Esophagus squamous epithelium (tissue), 5 donors: ENCODE measurements around the gene THG1L. TPM values are rescaled to one million over a fixed set of nuclear protein-coding genes. Genes with fewer than 3 reads are reported as not detected.

ENCODE experiments used
- DNase-seq: peaks from one replicate; lab custom pipeline; 2025; lab: John Stamatoyannopoulos, UW
- H3K27ac ChIP-seq, 4 donors: fragments of 200-600 bp; sonication (generic); one replicate each; pipeline ENCODE4 v1.5.1; 2016 to 2019; ENCODE audit warnings: mild to moderate bottlenecking in 1 of 4
- H3K27me3 ChIP-seq, 4 donors: fragments of 200-600 bp; sonication (generic); 1 replicate in 3 of 4; 2 replicates in 1 of 4; pipeline versions ENCODE4 v1.5.1 to v1.6.0; 2017 to 2021; ENCODE audit warnings: antibody characterized with exemption in 1 of 4
- H3K36me3 ChIP-seq, 3 donors: fragments of 200-600 bp; sonication (generic); one replicate each; pipeline ENCODE4 v1.5.1; 2016 to 2019
- H3K4me1 ChIP-seq, 3 donors: fragments of 200-600 bp; sonication (generic); one replicate each; pipeline ENCODE4 v1.5.1; 2017 to 2019
- H3K4me3 ChIP-seq, 4 donors: fragments of 200-600 bp; sonication (generic); 1 replicate in 3 of 4; 2 replicates in 1 of 4; pipeline ENCODE4 v1.5.1; 2016 to 2019; ENCODE audit warnings: mild to moderate bottlenecking in 2 of 4, moderate library complexity in 1 of 4
- H3K9me3 ChIP-seq, 3 donors: fragments of 200-600 bp; sonication (generic); one replicate each; pipeline ENCODE4 v1.5.1; 2016 to 2019
- POLR2A ChIP-seq, 4 donors: fragments of 450-650 bp; IDR thresholded peaks; one replicate each; pipeline ENCODE4 v1.6.1; 2017; ENCODE audit warnings: antibody characterized with exemption in 4 of 4, mild to moderate bottlenecking in 4 of 4, moderate library complexity in 3 of 4
- WGBS, 2 donors: methylation state at CpG; one replicate each; pipeline ENCODE4 v1.1.5; 2018; 5-methylcytosine and 5-hydroxymethylcytosine counted together
- intact Hi-C: fragments of 100-400 bp; cut with DNase I; formaldehyde crosslinking; loops from one replicate; pipeline ENCODE4 v1.15.0; 2022
- total RNA-seq, 4 donors: library from RNA; depleted of rRNA; stranded (reverse); fragments of >200 nt; gene quantifications; one replicate each; pipeline ENCODE4 v1.1.0, GENCODE V29; 2016
- TF ChIP-seq, protein P1 (sequence below), 6 experiments: fragments of 450-650 bp in 4 of 6; fragments of 200-600 bp in 2 of 6; sonication (generic) in 2 of 6; IDR thresholded peaks; one replicate each; pipeline ENCODE4 v1.5.1; 2016 to 2019; ENCODE audit warnings: antibody characterized with exemption in 6 of 6, mild to moderate bottlenecking in 4 of 6, moderate library complexity in 4 of 6
- donor health status: DM: yes; HTN: yes; CAD: no.

Gene THG1L
- total RNA-seq, 4 donors from 2014 or later: 5.7 to 21.0 (median 11.8) TPM

DNA sequence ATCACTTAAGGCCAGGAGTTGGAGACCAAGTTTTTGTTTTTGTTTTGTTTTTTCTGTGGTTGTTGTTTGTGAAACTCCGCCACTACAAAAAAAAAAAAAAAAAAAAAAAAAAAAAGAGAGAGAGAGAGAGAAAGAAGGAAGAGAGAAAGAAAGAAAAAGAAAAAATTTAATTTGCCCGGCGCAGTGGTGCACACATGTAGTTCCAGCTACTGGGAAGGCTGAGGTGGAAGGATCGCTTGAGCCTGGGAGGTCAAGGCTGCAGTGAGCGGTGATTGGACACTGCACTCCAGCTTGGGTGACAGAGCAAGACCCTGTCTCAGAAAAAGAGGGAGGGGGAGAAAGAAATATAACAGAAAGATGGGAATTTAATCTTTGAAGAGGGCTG is 902 bp downstream of the THG1L start:
- peak overlapping the region in 3 of 4 donors; percentile 76 to 86 (median 86) for H3K4me3 ChIP-seq
- intact Hi-C loops: no loop called here

DNA sequence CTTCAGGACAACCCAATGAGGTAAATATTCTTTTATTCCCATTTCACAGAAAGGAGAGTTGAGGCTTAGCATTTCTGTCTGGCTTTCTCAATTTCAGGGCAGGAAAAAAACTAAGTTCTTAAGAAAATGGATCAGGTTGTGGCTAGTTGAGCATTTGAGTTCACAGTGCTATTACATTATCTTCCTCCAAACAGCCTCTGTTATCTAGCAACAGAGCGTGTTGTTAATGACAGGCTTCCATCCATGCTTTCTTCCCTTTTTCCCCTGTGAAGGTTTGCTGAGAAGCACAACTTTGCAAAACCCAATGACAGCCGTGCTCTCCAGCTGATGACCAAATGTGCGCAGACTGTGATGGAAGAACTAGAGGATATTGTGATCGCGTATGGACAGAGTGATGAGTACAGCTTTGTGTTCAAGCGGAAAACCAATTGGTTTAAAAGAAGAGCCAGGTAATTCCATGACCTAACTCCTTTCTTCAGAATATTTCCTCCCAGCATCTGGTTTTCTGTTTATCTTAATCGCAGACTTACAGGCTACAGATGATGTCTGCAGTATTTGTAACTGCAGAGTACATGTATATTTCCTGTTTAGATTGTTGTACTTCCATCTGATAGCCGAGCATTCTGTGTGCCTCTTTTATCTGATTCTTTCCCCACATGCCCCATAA is 1.5 kb downstream of the THG1L start:
- peaks cover 4 to 30% (median 7%) of the 10 kb centered on the region in 3 donors for H3K4me1 ChIP-seq
- H3K4me3 ChIP-seq: no peak overlapping the region
- intact Hi-C loops: no loop called here
- no peak for DNase-seq
- peaks cover 0 to 48% (median 5%) of the 10 kb centered on the region in 3 donors for H3K36me3 ChIP-seq
- H3K27ac ChIP-seq: no peak overlapping the region
- WGBS, 2 donors: 85 to 95% methylated on average over 8 of the region's 8 CpGs
- H3K27me3 ChIP-seq: no peaks in the 10 kb centered on the region
- no peaks in the 10 kb centered on the region for H3K9me3 ChIP-seq
- no peak for TF ChIP-seq POLR2A (IDR thresholded peaks at IDR 0.05)
- TF ChIP-seq, protein P1, sequence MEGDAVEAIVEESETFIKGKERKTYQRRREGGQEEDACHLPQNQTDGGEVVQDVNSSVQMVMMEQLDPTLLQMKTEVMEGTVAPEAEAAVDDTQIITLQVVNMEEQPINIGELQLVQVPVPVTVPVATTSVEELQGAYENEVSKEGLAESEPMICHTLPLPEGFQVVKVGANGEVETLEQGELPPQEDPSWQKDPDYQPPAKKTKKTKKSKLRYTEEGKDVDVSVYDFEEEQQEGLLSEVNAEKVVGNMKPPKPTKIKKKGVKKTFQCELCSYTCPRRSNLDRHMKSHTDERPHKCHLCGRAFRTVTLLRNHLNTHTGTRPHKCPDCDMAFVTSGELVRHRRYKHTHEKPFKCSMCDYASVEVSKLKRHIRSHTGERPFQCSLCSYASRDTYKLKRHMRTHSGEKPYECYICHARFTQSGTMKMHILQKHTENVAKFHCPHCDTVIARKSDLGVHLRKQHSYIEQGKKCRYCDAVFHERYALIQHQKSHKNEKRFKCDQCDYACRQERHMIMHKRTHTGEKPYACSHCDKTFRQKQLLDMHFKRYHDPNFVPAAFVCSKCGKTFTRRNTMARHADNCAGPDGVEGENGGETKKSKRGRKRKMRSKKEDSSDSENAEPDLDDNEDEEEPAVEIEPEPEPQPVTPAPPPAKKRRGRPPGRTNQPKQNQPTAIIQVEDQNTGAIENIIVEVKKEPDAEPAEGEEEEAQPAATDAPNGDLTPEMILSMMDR (IDR thresholded peaks at IDR 0.05): no peak

More for the DNA sequence above, 902 bp downstream of the THG1L start:
- no peak for TF ChIP-seq POLR2A (IDR thresholded peaks at IDR 0.05)
- TF ChIP-seq, protein P1 (IDR thresholded peaks at IDR 0.05): no peak
- H3K4me1 ChIP-seq: peaks cover 4 to 30% (median 7%) of the 10 kb centered on the region in 3 donors
- DNase-seq: no peak
- H3K27ac ChIP-seq: peak overlapping the region in 2 of 4 donors; percentile 95 to 96
- 85 to 100% methylated on average over 4 to 5 of the region's 5 CpGs for WGBS, 2 donors
- no peaks in the 10 kb centered on the region for H3K27me3 ChIP-seq
- H3K36me3 ChIP-seq: peaks cover 0 to 42% (median 5%) of the 10 kb centered on the region in 3 donors
- H3K9me3 ChIP-seq: no peaks in the 10 kb centered on the region

DNA sequence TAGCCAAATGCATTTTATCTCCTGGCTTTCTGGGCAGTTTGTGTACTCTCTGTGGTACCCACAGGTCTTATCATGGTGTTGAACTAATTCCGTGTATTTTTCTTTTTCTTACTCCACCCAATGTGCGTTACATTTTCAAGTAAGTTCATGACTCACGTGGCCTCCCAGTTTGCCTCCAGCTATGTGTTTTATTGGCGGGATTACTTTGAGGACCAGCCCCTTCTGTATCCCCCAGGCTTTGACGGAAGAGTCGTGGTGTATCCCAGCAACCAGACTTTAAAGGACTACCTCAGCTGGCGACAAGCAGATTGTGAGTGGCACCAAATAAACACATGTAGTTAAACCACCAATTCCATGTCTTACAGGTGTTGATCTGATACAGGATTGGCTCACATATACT is 3.2 kb downstream of the THG1L start:
- 46 to 79% methylated on average over 7 of the region's 7 CpGs for WGBS, 2 donors
- no peak for DNase-seq
- H3K4me1 ChIP-seq: peaks cover 4 to 30% (median 7%) of the 10 kb centered on the region in 3 donors
- intact Hi-C loops: no loop called here
- H3K36me3 ChIP-seq: peaks cover 3 to 65% (median 5%) of the 10 kb centered on the region in 3 donors
- H3K27ac ChIP-seq: no peak overlapping the region
- H3K4me3 ChIP-seq: no peak overlapping the region
- no peaks in the 10 kb centered on the region for H3K27me3 ChIP-seq
- H3K9me3 ChIP-seq: no peaks in the 10 kb centered on the region
- no peak for TF ChIP-seq POLR2A (IDR thresholded peaks at IDR 0.05)
- TF ChIP-seq, protein P1 (IDR thresholded peaks at IDR 0.05): no peak

DNA sequence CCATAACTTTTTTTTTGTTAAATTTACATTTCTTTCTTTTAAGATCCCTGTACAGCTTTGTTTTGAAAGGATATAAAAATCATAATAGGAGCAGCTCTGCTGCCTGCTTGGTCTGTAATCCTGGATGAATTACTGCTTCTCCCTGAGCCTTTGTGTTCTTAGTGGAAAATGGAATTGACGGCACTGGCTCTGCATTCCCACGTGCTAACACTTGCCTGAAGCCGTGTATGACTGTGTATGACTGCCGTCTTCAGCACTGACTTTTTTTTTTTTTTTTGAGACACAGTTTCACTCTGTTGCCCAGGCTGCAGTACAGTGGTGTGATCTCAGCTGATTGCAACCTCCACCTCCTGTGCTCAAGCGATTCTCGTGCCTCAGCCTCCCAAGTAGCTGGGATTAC is 4.8 kb downstream of the THG1L start:
- TF ChIP-seq, protein P1 (IDR thresholded peaks at IDR 0.05): no peak
- TF ChIP-seq POLR2A (IDR thresholded peaks at IDR 0.05): no peak
- Histone ChIP-seq H3K4me3 (no peak overlapping the region), H3K27me3 (no peaks in the 10 kb centered on the region), H3K9me3 (no peaks in the 10 kb centered on the region), H3K36me3 (peaks cover 5 to 75% (median 5%) of the 10 kb centered on the region in 3 donors), H3K27ac (peak overlapping the region in 1 of 4 donors; percentile 37), H3K4me1 (peaks cover 4 to 26% (median 4%) of the 10 kb centered on the region in 3 donors)
- DNase-seq: no peak
- intact Hi-C loops: no loop called here
- 46 to 64% methylated on average over 6 of the region's 6 CpGs for WGBS, 2 donors

DNA sequence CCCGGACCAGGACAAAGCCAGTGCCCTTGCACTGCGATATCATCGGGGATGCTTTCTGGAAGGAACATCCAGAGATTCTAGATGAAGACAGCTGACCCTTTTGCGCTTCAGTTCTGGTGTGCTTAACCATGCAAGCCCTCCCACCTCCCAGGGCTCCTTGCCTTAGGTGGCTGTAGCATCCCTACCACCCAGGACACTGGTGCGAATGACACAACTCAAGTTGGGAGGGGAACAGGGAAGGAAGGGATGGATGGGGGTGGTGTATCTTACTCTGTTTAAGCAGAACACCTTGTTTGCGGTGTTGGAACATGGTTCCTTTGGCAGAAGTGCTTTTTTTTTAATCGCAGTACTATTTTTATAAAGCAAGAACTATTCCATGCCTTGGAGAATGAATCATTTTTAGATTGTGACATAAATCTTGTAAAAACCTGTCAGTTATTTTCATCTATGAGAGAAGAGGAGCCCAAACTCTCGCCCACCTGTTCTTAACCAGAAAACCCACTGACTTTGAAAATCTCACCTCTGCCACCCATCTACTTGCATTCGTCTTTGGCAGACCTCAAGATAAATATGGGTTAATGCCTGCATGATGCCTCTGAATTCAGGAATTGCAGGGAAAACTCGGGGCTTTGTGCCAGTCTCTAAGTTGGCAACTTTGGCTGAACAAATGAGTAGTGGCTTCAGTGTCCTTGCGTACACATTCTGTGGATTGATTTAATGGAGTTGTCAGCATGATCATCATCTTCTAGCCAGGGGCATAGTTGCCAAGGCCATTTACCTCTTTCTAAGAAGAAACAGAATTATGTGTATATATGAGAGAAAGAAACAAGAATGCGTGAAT is 8.4 kb downstream of the THG1L start:
- WGBS, 2 donors: 76 to 83% methylated on average over 12 of the region's 12 CpGs
- peaks cover 0 to 24% (median 3%) of the 10 kb centered on the region in 3 donors for H3K4me1 ChIP-seq
- H3K9me3 ChIP-seq: no peaks in the 10 kb centered on the region
- no peaks in the 10 kb centered on the region for H3K27me3 ChIP-seq
- no peak overlapping the region for H3K27ac ChIP-seq
- TF ChIP-seq POLR2A (IDR thresholded peaks at IDR 0.05): no peak
- TF ChIP-seq, protein P1 (IDR thresholded peaks at IDR 0.05): no peak
- H3K4me3 ChIP-seq: no peak overlapping the region
- DNase-seq: no peak
- H3K36me3 ChIP-seq: peaks cover 0 to 56% (median 5%) of the 10 kb centered on the region in 3 donors
- intact Hi-C loops: no loop called here
